GM19395 (cell line): ENCODE measurements around the gene PPP1R18.
"Not testable (repeated sequence)": the region's sequence is repeated elsewhere in the genome, so short reads cannot be mapped to it uniquely, and the experiment has no call there.

ENCODE experiments used
- ATAC-seq: cut with Tn5 transposase; IDR thresholded peaks from one replicate; pipeline ENCODE4 v1.9.1; 2021; ENCODE audit warnings: mild to moderate bottlenecking, moderate library complexity; ENCODE audit not compliant: unreplicated experiment

PPP1R18 gene

GRCh38 chr6:30686009-30686907 lies at the start of gene PPP1R18:
TSS of gene PPP1R18 (minus strand) at chr6:30686645. CDS start at chr6:30686018, 627 bp downstream.
- ATAC-seq: peak; percentile 7

- ATAC-seq: no peak
Observed at GRCh38 chr6:30735668-30736314, 49.3 kb upstream of the PPP1R18 start.

GRCh38 chr6:30732237-30732943 lies 45.9 kb upstream of the PPP1R18 start:
- ATAC-seq: no peak

- no peak for ATAC-seq
Observed at GRCh38 chr6:30730601-30731435, 44.4 kb upstream of the PPP1R18 start.

- no peak for ATAC-seq
Observed at GRCh38 chr6:30727920-30728553, 41.6 kb upstream of the PPP1R18 start.

GRCh38 chr6:30726506-30727413 lies 40.3 kb upstream of the PPP1R18 start:
- no peak for ATAC-seq

GRCh38 chr6:30725713-30726505 lies 39.5 kb upstream of the PPP1R18 start:
- ATAC-seq: no peak

GRCh38 chr6:30724906-30725667 lies 38.6 kb upstream of the PPP1R18 start:
- no peak for ATAC-seq

GRCh38 chr6:30723843-30724741 lies 37.6 kb upstream of the PPP1R18 start:
- not testable (repeated sequence) for ATAC-seq

GRCh38 chr6:30723159-30723842 lies 36.9 kb upstream of the PPP1R18 start:
- ATAC-seq: not testable (repeated sequence)

GRCh38 chr6:30722280-30723112 lies 36.1 kb upstream of the PPP1R18 start:
- peak; percentile 30 for ATAC-seq

GRCh38 chr6:30722025-30722279 lies 35.5 kb upstream of the PPP1R18 start:
- ATAC-seq: not testable (repeated sequence)

GRCh38 chr6:30721198-30722024 lies 35.0 kb upstream of the PPP1R18 start:
- ATAC-seq: no peak

- no peak for ATAC-seq
Observed at GRCh38 chr6:30720738-30721197, 34.3 kb upstream of the PPP1R18 start.
